RPMI7951 (cell line): ENCODE results near the gene STARD10. TPM values are rescaled to one million over a fixed set of nuclear protein-coding genes. Genes with fewer than 3 reads are reported as not detected.

Experiments used
- DNase-seq: peaks from one replicate; pipeline ENCODE4 v3.0.0-alpha.2; 2012; ENCODE audit warnings: low read depth
- total RNA-seq: library from RNA; depleted of rRNA; stranded (reverse); fragments of >200 nt; shearing (Covaris generic); gene quantifications from 2 replicates; pipeline ENCODE4 v1.2.3, GENCODE V29; 2014

Gene STARD10
- total RNA-seq, 1 experiment from 2014 or later: 24.8 TPM

- no peak for DNase-seq
Measured at GRCh38 chr11:72763823-72764222, 30.0 kb downstream of the STARD10 start.

GRCh38 chr11:72762641-72763304 is 31.1 kb downstream of the STARD10 start:
- no peak for DNase-seq

- DNase-seq: peak; percentile 53
Measured at GRCh38 chr11:72760539-72761405, 33.1 kb downstream of the STARD10 start.

- no peak for DNase-seq
Measured at GRCh38 chr11:72759468-72759985, 34.3 kb downstream of the STARD10 start.

- peak; percentile 86 for DNase-seq
Measured at GRCh38 chr11:72758690-72759389, 35.0 kb downstream of the STARD10 start.

- DNase-seq: peak; percentile 68
Measured at GRCh38 chr11:72758304-72758689, 35.5 kb downstream of the STARD10 start.

- no peak for DNase-seq
Measured at GRCh38 chr11:72755713-72756285, 38.0 kb downstream of the STARD10 start.

- DNase-seq: no peak
Measured at GRCh38 chr11:72754544-72755155, 39.2 kb downstream of the STARD10 start.

- DNase-seq: no peak
Measured at GRCh38 chr11:72754149-72754543, 39.7 kb downstream of the STARD10 start.

GRCh38 chr11:72753341-72754148 is 40.3 kb downstream of the STARD10 start:
- DNase-seq: no peak

- DNase-seq: peak; percentile 84
Measured at GRCh38 chr11:72752088-72752914, 41.5 kb downstream of the STARD10 start, which contains the start of gene ARAP1. TSS of gene ARAP1 (minus strand) at chr11:72752408. CDS start at chr11:72727128, 25,280 bp downstream.

- DNase-seq: no peak
Measured at GRCh38 chr11:72751116-72752087, 42.4 kb downstream of the STARD10 start.

GRCh38 chr11:72750556-72751115 is 43.2 kb downstream of the STARD10 start:
- no peak for DNase-seq

GRCh38 chr11:72750086-72750485 is 43.8 kb downstream of the STARD10 start:
- no peak for DNase-seq

- no peak for DNase-seq
Measured at GRCh38 chr11:72747289-72747855, 46.5 kb downstream of the STARD10 start.

- DNase-seq: no peak
Measured at GRCh38 chr11:72746821-72747220, 47.0 kb downstream of the STARD10 start.

- DNase-seq: no peak
Measured at GRCh38 chr11:72745925-72746550, 47.8 kb downstream of the STARD10 start.
